ENCODE results near the gene ARL16.

Gene ARL16

GRCh38 chr17:81691608-81692007 lies 8.0 kb upstream of the ARL16 start:
- ChIA-PET CTCF (no interaction called here), POLR2A (interaction anchor here (3.2 kb wide), 1 partner anchor 11 kb away, joined by 22 read pairs; the partner anchor contains the start of gene MRPL12)
- no peak for DNase-seq (ENCODE audit: extremely low spot score)
- no peak for TF ChIP-seq L3MBTL2 (conservative IDR thresholded peaks at IDR 0.05)
- no peak for TF ChIP-seq FOXA1 (IDR thresholded peaks at IDR 0.05)
- no peak for TF ChIP-seq TARDBP (IDR thresholded peaks at IDR 0.05)

GRCh38 chr17:81691196-81691595 lies 7.6 kb upstream of the ARL16 start:
- TF ChIP-seq ZNF384 (IDR thresholded peaks at IDR 0.05) = no peak
- no peak for TF ChIP-seq L3MBTL2 (conservative IDR thresholded peaks at IDR 0.05)
- TF ChIP-seq TARDBP (IDR thresholded peaks at IDR 0.05) = no peak
- TF ChIP-seq SUZ12 (IDR thresholded peaks at IDR 0.05) = no peak
- TF ChIP-seq PKNOX1 (IDR thresholded peaks at IDR 0.05) = no peak
- TF ChIP-seq HDGF (IDR thresholded peaks at IDR 0.05; ENCODE audit: borderline replicate concordance) = no peak
- no peak for TF ChIP-seq FOXK2 (IDR thresholded peaks at IDR 0.05)
- TF ChIP-seq ELF4 (IDR thresholded peaks at IDR 0.05) = no peak
- TF ChIP-seq CTBP1 (IDR thresholded peaks at IDR 0.05; ENCODE audit: borderline replicate concordance) = no peak
- no peak for TF ChIP-seq SP1 (IDR thresholded peaks at IDR 0.05)
- TF ChIP-seq BHLHE40 (IDR thresholded peaks at IDR 0.05; ENCODE audit: borderline replicate concordance) = no peak
- TF ChIP-seq NFRKB (IDR thresholded peaks at IDR 0.05) = no peak
- TF ChIP-seq ARNT (IDR thresholded peaks at IDR 0.05) = no peak
- no peak for TF ChIP-seq FOXM1 (IDR thresholded peaks at IDR 0.05; ENCODE audit: borderline replicate concordance)
- no peak for TF ChIP-seq LEF1 (IDR thresholded peaks at IDR 0.05; ENCODE audit: borderline replicate concordance)
- no peak for TF ChIP-seq FOXA1 (IDR thresholded peaks at IDR 0.05)
- POLR2A ChIA-PET = interaction anchor here (3.2 kb wide), 1 partner anchor 11 kb away, joined by 22 read pairs; the partner anchor contains the start of gene MRPL12
- CTCF ChIA-PET = no interaction called here
- DNase-seq (ENCODE audit: extremely low spot score) = no peak

- no peak for DNase-seq (ENCODE audit: extremely low spot score)
- ChIA-PET CTCF (no interaction called here), POLR2A (interaction anchor here (3.2 kb wide), 1 partner anchor 12 kb away, joined by 22 read pairs; the partner anchor contains the start of gene MRPL12)
- TF ChIP-seq FOXK2 (IDR thresholded peaks at IDR 0.05) = no peak
- TF ChIP-seq ZNF384 (IDR thresholded peaks at IDR 0.05) = no peak
- TF ChIP-seq ELF4 (IDR thresholded peaks at IDR 0.05) = no peak
- TF ChIP-seq PKNOX1 (IDR thresholded peaks at IDR 0.05) = no peak
- no peak for TF ChIP-seq NFRKB (IDR thresholded peaks at IDR 0.05)
- no peak for TF ChIP-seq ARNT (IDR thresholded peaks at IDR 0.05)
- no peak for TF ChIP-seq TARDBP (IDR thresholded peaks at IDR 0.05)
- no peak for TF ChIP-seq CTBP1 (IDR thresholded peaks at IDR 0.05; ENCODE audit: borderline replicate concordance)
- no peak for TF ChIP-seq FOXA1 (IDR thresholded peaks at IDR 0.05)
- TF ChIP-seq SUZ12 (IDR thresholded peaks at IDR 0.05) = no peak
- TF ChIP-seq SP1 (IDR thresholded peaks at IDR 0.05) = no peak
- TF ChIP-seq LEF1 (IDR thresholded peaks at IDR 0.05; ENCODE audit: borderline replicate concordance) = no peak
- TF ChIP-seq L3MBTL2 (conservative IDR thresholded peaks at IDR 0.05) = no peak
- no peak for TF ChIP-seq HDGF (IDR thresholded peaks at IDR 0.05; ENCODE audit: borderline replicate concordance)
- no peak for TF ChIP-seq FOXM1 (IDR thresholded peaks at IDR 0.05; ENCODE audit: borderline replicate concordance)
Measured at GRCh38 chr17:81690549-81690948, 7.0 kb upstream of the ARL16 start.

- TF ChIP-seq NFRKB (IDR thresholded peaks at IDR 0.05) (no peak), ZNF384 (IDR thresholded peaks at IDR 0.05) (no peak), HDGF (IDR thresholded peaks at IDR 0.05; ENCODE audit: borderline replicate concordance) (no peak), CTBP1 (IDR thresholded peaks at IDR 0.05; ENCODE audit: borderline replicate concordance) (no peak), FOXM1 (IDR thresholded peaks at IDR 0.05; ENCODE audit: borderline replicate concordance) (no peak), TARDBP (IDR thresholded peaks at IDR 0.05) (no peak), FOXA1 (IDR thresholded peaks at IDR 0.05) (no peak), ELF4 (IDR thresholded peaks at IDR 0.05) (no peak), L3MBTL2 (conservative IDR thresholded peaks at IDR 0.05) (no peak), FOXK2 (IDR thresholded peaks at IDR 0.05) (no peak), ARNT (IDR thresholded peaks at IDR 0.05) (no peak), PKNOX1 (IDR thresholded peaks at IDR 0.05) (no peak), SP1 (IDR thresholded peaks at IDR 0.05) (no peak), BHLHE40 (IDR thresholded peaks at IDR 0.05; ENCODE audit: borderline replicate concordance) (no peak), LEF1 (IDR thresholded peaks at IDR 0.05; ENCODE audit: borderline replicate concordance) (no peak), SUZ12 (IDR thresholded peaks at IDR 0.05) (no peak)
- ChIA-PET CTCF (no interaction called here), POLR2A (interaction anchor here (3.2 kb wide), 1 partner anchor 12 kb away, joined by 22 read pairs; the partner anchor contains the start of gene MRPL12)
- DNase-seq (ENCODE audit: extremely low spot score) = no peak
Measured at GRCh38 chr17:81690066-81690465, 6.5 kb upstream of the ARL16 start.

GRCh38 chr17:81688616-81689015 lies 5.0 kb upstream of the ARL16 start:
- ChIA-PET CTCF (no interaction called here), POLR2A (no interaction called here)
- TF ChIP-seq L3MBTL2 (conservative IDR thresholded peaks at IDR 0.05) (no peak), FOXK2 (IDR thresholded peaks at IDR 0.05) (no peak), BHLHE40 (IDR thresholded peaks at IDR 0.05; ENCODE audit: borderline replicate concordance) (no peak), ELF4 (IDR thresholded peaks at IDR 0.05) (no peak)
- DNase-seq (ENCODE audit: extremely low spot score) = no peak

GRCh38 chr17:81687770-81688541 lies 4.4 kb upstream of the ARL16 start:
- TF ChIP-seq TARDBP (IDR thresholded peaks at IDR 0.05) = no peak
- no peak for TF ChIP-seq LEF1 (IDR thresholded peaks at IDR 0.05; ENCODE audit: borderline replicate concordance)
- TF ChIP-seq ELF4 (IDR thresholded peaks at IDR 0.05) = no peak
- TF ChIP-seq FOXA1 (IDR thresholded peaks at IDR 0.05) = no peak
- no peak for TF ChIP-seq ARNT (IDR thresholded peaks at IDR 0.05)
- no peak for TF ChIP-seq HDGF (IDR thresholded peaks at IDR 0.05; ENCODE audit: borderline replicate concordance)
- no peak for TF ChIP-seq NFRKB (IDR thresholded peaks at IDR 0.05)
- no peak for TF ChIP-seq FOXM1 (IDR thresholded peaks at IDR 0.05; ENCODE audit: borderline replicate concordance)
- TF ChIP-seq ZNF384 (IDR thresholded peaks at IDR 0.05) = no peak
- no peak for TF ChIP-seq BHLHE40 (IDR thresholded peaks at IDR 0.05; ENCODE audit: borderline replicate concordance)
- no peak for TF ChIP-seq L3MBTL2 (conservative IDR thresholded peaks at IDR 0.05)
- TF ChIP-seq FOXK2 (IDR thresholded peaks at IDR 0.05) = no peak
- TF ChIP-seq CTBP1 (IDR thresholded peaks at IDR 0.05; ENCODE audit: borderline replicate concordance) = no peak
- TF ChIP-seq SUZ12 (IDR thresholded peaks at IDR 0.05) = no peak
- TF ChIP-seq SP1 (IDR thresholded peaks at IDR 0.05) = no peak
- no peak for TF ChIP-seq PKNOX1 (IDR thresholded peaks at IDR 0.05)
- no peak for DNase-seq (ENCODE audit: extremely low spot score)
- ChIA-PET CTCF (no interaction called here), POLR2A (interaction anchor here (6.2 kb wide), 1 partner anchor 15 kb away, joined by 120 read pairs; the partner anchor contains the start of gene MRPL12)

All from HEK293T (cell line).